GM11168 (cell line): Measurements from ENCODE around the gene SMIM1.

Experiments used
- in situ Hi-C: fragments of 300-500 bp; cut with MboI; formaldehyde crosslinking; loops from one replicate; pipeline ENCODE4 v1.12.0; 2022; ENCODE audit warnings: low sequenced_read_pairs; ENCODE audit not compliant: unreplicated experiment

Gene SMIM1

GRCh38 chr1:3814771-3815561 is 42.4 kb downstream of the SMIM1 start:
- in situ Hi-C loops = no loop called here

DNA sequence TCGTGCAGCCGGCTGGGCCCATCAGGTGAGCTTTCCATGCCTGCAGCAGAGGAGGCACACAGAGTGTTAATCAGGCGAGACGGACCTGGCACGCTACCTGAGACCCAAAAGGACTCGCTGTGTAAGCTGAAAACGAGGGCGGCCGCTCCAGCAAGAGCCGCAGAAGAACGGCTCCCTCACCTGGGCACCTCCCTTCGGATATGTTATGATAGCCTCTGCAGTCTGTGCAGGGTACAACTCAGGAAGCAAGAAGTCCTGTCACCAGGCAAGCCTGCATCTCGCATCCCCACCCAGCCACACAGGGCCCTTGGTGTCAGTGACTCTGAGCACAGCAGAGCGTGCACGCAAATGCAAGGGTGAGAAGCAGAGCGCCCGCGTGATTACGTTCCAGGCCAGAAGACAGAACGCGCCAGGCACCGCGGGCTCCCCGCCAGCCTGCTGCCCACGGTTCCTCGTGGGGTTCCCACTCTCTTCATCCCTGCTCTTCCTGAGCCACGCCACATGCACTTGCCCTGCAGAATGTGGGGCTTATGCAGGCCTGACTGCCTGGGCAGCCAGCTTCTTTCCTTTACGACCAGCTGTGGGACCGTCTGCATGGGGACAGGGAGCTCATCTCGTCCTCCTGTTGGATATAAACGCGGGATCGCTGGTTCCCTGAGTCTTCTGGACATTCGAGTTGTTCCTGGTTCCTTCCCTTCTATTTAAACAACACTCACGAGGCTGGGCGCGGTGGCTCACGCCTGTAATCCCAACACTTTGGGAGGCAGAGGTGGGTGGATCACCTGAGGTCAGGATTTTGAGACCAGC is 44.0 kb downstream of the SMIM1 start:
- in situ Hi-C loops = no loop called here

- in situ Hi-C loops = no loop called here
Measured at GRCh38 chr1:3817138-3817740, 44.7 kb downstream of the SMIM1 start.

GRCh38 chr1:3817821-3818597 is 45.5 kb downstream of the SMIM1 start:
- in situ Hi-C loops = no loop called here

GRCh38 chr1:3819771-3820200 is 47.2 kb downstream of the SMIM1 start:
- in situ Hi-C loops = no loop called here

DNA sequence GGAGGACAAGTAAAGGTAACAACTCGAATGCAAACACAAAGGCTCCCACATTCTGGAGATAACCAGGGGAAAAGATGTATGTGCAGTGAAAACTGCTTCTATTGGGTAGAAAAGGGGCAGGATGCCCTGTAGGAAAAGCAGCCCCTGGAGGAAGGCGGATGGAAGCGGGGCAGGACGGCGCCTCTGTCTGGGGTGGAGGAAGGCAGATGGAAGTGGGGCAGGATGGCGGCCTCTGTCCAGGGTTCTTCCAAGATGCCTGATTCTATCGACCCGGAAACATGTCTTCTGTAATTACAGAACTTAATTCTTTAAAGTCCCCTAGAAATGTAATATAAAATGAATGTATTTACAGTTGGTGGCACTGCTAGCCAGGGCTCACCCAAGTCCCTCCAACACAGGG is 47.8 kb downstream of the SMIM1 start:
- in situ Hi-C loops = no loop called here

DNA sequence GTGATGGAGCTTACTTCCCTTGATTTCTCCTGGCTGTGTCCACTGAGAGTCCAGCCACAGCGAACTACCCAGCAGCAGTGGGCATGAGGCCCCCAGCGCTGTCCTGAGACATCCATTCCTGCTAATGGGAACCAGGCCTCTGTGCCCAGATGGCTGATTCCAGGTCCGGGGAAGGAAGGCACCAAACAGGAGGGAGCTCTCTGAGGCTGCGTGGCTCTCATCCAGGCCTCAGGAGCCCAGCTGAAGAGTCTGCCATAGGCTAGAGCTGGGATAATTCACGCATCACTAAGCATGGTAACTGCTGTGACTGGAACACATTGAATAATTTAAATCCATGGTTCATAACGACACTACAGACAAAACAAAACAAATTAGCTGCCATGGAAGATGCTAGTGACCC is 48.5 kb downstream of the SMIM1 start:
- in situ Hi-C loops = no loop called here

DNA sequence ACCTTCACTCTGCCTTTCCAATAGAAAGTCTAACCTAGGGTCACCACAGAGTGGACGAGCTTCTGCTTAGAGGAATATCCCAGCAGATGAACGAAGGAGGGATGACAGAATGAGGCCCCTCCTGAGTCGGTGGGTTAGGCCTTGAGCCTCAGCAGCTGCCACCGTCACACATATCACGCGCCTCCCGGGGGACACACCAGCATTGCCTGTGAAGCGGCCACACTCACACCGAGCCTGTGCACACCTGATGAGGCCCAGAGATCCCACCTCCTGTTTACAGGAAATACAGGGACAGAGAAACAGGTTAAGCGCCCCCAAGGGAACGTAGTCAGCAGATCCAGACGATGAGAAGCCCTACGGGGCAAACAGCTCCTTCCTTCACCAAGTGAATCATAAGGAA is 48.9 kb downstream of the SMIM1 start:
- in situ Hi-C loops = no loop called here

DNA sequence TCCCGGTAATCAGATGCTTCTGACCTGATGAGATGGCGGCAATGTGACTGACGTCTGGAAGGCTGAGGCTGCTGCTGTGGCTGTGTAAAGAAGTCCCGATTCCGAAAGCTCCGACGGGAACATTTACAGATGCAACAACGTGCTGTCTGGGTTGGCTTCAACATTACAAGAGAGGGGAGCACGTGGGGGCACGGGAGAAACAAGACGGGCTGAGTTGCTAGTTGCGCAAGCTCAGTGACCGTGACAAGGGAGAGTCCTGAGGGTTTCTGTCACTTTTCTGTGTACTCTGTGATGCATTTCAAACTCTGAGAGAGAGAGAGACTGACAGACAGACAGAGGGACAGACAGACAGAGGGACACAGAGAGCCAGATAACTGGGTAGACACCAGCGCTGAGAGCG is 49.4 kb downstream of the SMIM1 start:
- in situ Hi-C loops = no loop called here

DNA sequence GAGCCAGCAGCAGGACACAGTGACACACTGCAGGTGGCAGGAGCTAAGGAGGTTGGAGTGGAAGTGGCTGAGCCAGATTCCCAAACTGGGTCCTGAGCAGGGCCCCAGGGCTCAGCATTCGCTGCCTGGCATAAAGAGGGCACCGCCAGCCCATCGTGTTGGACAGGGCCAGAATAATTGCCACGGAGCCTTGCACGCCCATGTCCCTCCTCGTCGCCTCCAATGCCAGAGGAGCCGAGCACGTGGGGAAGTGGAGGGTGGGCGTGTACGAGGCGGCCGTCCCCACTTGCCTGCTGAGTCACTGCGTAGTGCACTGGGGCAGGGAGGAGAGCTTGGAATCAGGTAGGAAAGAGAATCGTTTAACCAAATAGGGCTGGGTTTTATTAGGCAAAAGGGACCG is 49.9 kb downstream of the SMIM1 start:
- in situ Hi-C loops = no loop called here

DNA sequence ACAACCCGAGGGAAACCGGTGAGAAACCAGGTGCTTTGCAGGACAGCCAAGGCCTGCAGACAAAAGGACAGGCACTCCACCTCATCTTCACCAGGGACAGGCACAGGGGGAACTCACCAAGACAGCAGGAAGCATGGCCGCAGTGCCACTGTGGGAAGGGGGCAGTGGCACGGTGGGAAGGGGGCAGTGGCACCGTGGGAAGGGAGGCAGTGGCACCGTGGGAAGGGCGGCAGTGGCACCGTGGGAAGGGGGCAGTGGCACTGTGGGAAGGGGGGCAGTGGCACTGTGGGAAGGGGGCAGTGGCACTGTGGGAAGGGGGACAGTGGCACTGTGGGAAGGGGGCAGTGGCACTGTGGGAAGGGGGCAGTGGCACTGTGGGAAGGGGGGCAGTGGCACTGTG is 52.1 kb downstream of the SMIM1 start:
- in situ Hi-C loops = no loop called here

DNA sequence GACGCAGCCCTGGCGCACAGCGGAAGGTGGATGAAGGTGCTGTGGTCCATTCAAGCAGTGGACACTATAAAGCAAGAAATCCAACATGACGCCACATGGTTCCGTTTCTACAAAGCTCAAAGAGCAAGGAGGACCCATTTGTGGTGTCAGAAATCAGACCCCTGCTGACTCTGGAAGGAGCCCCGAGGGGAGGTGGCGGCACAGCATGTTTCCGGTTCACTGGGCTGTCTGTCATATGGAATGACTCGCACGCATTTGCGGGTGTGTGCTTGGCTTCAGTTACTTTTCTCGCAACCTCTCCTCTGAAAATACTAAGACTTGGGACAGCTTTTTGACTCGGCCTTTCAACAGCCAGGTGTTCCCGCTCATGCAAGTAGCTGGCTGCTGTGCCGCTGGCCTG is 52.8 kb downstream of the SMIM1 start:
- in situ Hi-C loops = no loop called here
